Keratinocyte (primary cell): ENCODE measurements around the gene RHNO1. TPM values are rescaled to one million over a fixed set of nuclear protein-coding genes. Genes with fewer than 3 reads are reported as not detected.

Experiments
- DNase-seq: peaks from one replicate; pipeline ENCODE4 v3.0.0-alpha.2; 2011; ENCODE audit warnings: low read depth, missing footprints, low spot score
- FAIRE-seq: peaks from 2 replicates; lab custom pipeline; 2011; peaks lifted over from hg19 to GRCh38; lab: Jason Lieb, UNC
- H2AFZ ChIP-seq: 2 replicates; pipeline ENCODE4 v1.6.0; 2012; ENCODE audit warnings: low read length, control low read depth, inconsistent platforms; ENCODE audit not compliant: control insufficient read depth
- H3K27ac ChIP-seq: 2 replicates; pipeline ENCODE4 v1.5.1; 2011; ENCODE audit warnings: low read length; ENCODE audit not compliant: control insufficient read depth, insufficient read depth
- H3K27me3 ChIP-seq: 3 replicates; pipeline ENCODE4 v1.6.0; 2011; ENCODE audit warnings: low read length; ENCODE audit not compliant: control insufficient read depth, insufficient read depth; ENCODE audit errors: extremely low read depth
- H3K36me3 ChIP-seq, 2 experiments: 2 replicates in 1 of 2; 3 replicates in 1 of 2; pipeline ENCODE4 v1.5.1; 2011; ENCODE audit warnings: low read length in 2 of 2, mild to moderate bottlenecking in 1 of 2; ENCODE audit not compliant: control insufficient read depth in 2 of 2, insufficient read depth in 2 of 2; ENCODE audit errors: extremely low read depth in 1 of 2
- H3K4me1 ChIP-seq: 3 replicates; pipeline ENCODE4 v1.5.1; 2011; ENCODE audit warnings: low read length; ENCODE audit not compliant: control insufficient read depth, insufficient read depth; ENCODE audit errors: extremely low read depth
- H3K4me2 ChIP-seq: 3 replicates; pipeline ENCODE4 v1.6.0; 2011; ENCODE audit warnings: low read depth, low read length; ENCODE audit not compliant: control insufficient read depth, insufficient read depth; ENCODE audit errors: extremely low read depth
- H3K4me3 ChIP-seq, 3 experiments: fragments of 200-600 bp in 1 of 3; sonication (generic) in 1 of 3; 2 replicates in 2 of 3; 3 replicates in 1 of 3; pipeline ENCODE4 v1.5.1; 2011 to 2016; ENCODE audit warnings: low read length in 3 of 3, mild to moderate bottlenecking in 3 of 3, control low read depth in 2 of 3, inconsistent platforms in 1 of 3, low read depth in 1 of 3, mixed read lengths in 1 of 3, mixed run types in 1 of 3, moderate library complexity in 1 of 3; ENCODE audit not compliant: control insufficient read depth in 2 of 3, insufficient read depth in 2 of 3; ENCODE audit errors: extremely low read depth in 1 of 3
- H3K79me2 ChIP-seq: 2 replicates; pipeline ENCODE4 v1.6.0; 2012; ENCODE audit warnings: low read length; ENCODE audit not compliant: control insufficient read depth, insufficient read depth
- H3K9ac ChIP-seq: 3 replicates; pipeline ENCODE4 v1.6.0; 2011; ENCODE audit warnings: low read length; ENCODE audit not compliant: control insufficient read depth, insufficient read depth; ENCODE audit errors: extremely low read depth
- H3K9me1 ChIP-seq: 3 replicates; pipeline ENCODE4 v1.6.0; 2011; ENCODE audit warnings: low read length; ENCODE audit not compliant: control insufficient read depth, insufficient read depth; ENCODE audit errors: extremely low read depth
- H3K9me3 ChIP-seq: 2 replicates; pipeline ENCODE4 v1.5.1; 2012; ENCODE audit warnings: low read depth, low read length; ENCODE audit not compliant: control insufficient read depth
- H4K20me1 ChIP-seq: 3 replicates; pipeline ENCODE4 v1.6.0; 2011; ENCODE audit warnings: low read length; ENCODE audit not compliant: control insufficient read depth, insufficient read depth; ENCODE audit errors: extremely low read depth
- EZH2 ChIP-seq: IDR thresholded peaks from one replicate; pipeline ENCODE4 v1.6.1; 2012; ENCODE audit warnings: inconsistent platforms, mild to moderate bottlenecking, low read length, moderate library complexity
- dilution Hi-C: fragments of 300-500 bp; cut with MboI; formaldehyde crosslinking; loops from one replicate; pipeline ENCODE4 v1.7.0; 2020; ENCODE audit warnings: low sequenced_read_pairs; ENCODE audit not compliant: extremely low pct_ligation_motif_present
- polyA minus RNA-seq, 3 experiments: library from RNA; depleted of rRNA, polyadenylated mRNA; stranded (reverse); fragments of >200 nt; gene quantifications; 1 replicate in 1 of 3; 2 replicates in 1 of 3; 3 replicates in 1 of 3; pipeline ENCODE4 v1.2.3, GENCODE V29; 2011
- polyA plus RNA-seq, 5 experiments: library from polyadenylated mRNA; depleted of rRNA in 3 of 5; stranded (reverse) in 3 of 5; stranded (forward) in 1 of 5; unstranded in 1 of 5; fragments of >200 nt; gene quantifications; 1 replicate in 1 of 5; 2 replicates in 3 of 5; 3 replicates in 1 of 5; pipeline versions ENCODE4 v1.2.1 to v1.2.3, GENCODE V29; 2011 to 2012; ENCODE audit warnings: missing spikeins in 2 of 5, low read depth in 1 of 5, low replicate concordance in 1 of 5
- TF ChIP-seq, protein P1 (sequence below), 3 experiments: IDR thresholded peaks in 1 of 3; conservative IDR thresholded peaks in 1 of 3; optimal IDR thresholded peaks in 1 of 3; 2 replicates in 2 of 3; 3 replicates in 1 of 3; pipeline versions ENCODE3 to v1.5.1; 2011; ENCODE audit warnings: low read length in 3 of 3, mild to moderate bottlenecking in 3 of 3, moderate library complexity in 2 of 3, control low read depth in 1 of 3, inconsistent platforms in 1 of 3; ENCODE audit not compliant: insufficient read depth in 2 of 3; ENCODE audit errors: extremely low read depth in 1 of 3

The RHNO1 gene, protein sequence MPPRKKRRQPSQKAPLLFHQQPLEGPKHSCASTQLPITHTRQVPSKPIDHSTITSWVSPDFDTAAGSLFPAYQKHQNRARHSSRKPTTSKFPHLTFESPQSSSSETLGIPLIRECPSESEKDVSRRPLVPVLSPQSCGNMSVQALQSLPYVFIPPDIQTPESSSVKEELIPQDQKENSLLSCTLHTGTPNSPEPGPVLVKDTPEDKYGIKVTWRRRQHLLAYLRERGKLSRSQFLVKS
- 20.0 to 25.6 TPM (median 23.4 TPM) in 3 replicates for polyA plus RNA-seq
- polyA plus RNA-seq (2011; ENCODE audit: low read depth), result 1.6 TPM
- 16.4 and 22.1 TPM in 2 replicates for polyA plus RNA-seq (2011; cell fraction: cytosol; rRNA removed)
- 5.5 and 8.5 TPM in 2 replicates for polyA plus RNA-seq (2011; cell fraction: nucleus; rRNA removed)
- polyA plus RNA-seq (2012; ENCODE audit: low replicate concordance), result 8.8 and 13.3 TPM in 2 replicates
- polyA minus RNA-seq, result 8.3 to 11.8 TPM (median 11.1 TPM) in 3 replicates
- polyA minus RNA-seq (2011; cell fraction: cytosol; rRNA and poly(A)+ RNA removed), result 10.2 TPM
- 1.8 and 4.3 TPM in 2 replicates for polyA minus RNA-seq (2011; cell fraction: nucleus; rRNA and poly(A)+ RNA removed)

DNA sequence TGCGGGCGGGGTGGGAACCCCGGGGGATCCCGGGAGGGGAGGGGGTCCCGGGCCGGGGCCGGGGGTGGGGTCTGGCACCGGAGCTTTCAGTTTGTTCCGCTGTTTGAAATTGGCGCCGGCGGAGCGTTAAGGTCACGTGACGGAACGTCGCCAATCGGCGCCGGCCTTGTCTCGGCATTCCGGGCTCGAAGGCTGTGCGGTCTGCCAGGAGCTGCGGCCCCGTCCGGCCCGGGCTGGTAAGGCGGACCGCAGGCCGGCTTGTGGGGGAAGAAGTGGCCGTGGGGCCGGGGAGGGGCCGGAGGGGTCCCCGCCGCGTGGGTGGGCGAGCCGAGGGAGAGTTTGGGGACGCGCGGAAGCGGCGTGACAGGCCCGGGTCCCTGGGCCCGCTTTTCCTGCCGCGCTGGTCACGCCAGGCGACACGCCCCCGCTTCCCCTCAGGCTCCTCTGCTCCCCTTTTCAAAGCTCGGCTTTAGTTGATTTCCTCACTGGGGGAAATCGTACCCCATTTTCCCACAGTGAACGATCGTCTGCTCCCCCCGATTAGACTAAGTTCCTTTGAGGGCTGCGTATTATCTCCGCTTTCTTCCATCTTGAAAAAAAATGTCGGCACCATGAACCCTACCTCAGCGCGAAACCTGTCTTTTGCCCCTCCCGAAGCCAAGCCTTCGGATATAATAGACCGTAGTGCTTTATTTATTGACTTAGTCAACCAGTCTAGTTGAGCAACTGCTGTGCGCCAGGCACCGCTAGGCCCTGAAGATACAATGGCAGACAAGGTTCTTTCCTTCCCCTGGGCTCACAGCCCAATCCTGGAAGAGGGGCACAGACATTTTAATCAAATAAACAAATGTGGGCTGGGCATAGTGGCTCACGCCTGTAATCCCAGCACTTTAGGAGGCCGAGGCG lies at the start of gene RHNO1, which contains the start of gene FOXM1:
TSS of gene RHNO1 (plus strand) at position 177 of the 906 bp plus-strand sequence. CDS start 8,144 bp downstream, outside the sequence.
TSS of gene FOXM1 (minus strand) at position 128 of the 906 bp plus-strand sequence. CDS start 2,696 bp downstream, outside the sequence.
- FAIRE-seq (no peak), DNase-seq (no peak)
- Histone ChIP-seq H3K4me3 (peak within 1 kb of the TSS; percentile 78 to 96 (median 95)), H2AFZ (peak within 1 kb of the TSS; percentile 99), H3K79me2 (peaks cover 45% of the 10 kb centered on the region), H3K9me3 (no peaks in the 10 kb centered on the region), H3K9me1 (no peaks in the 10 kb centered on the region), H3K9ac (peak within 1 kb of the TSS; percentile 98), H3K27me3 (no peaks in the 10 kb centered on the region), H3K4me1 (peaks cover 14% of the 10 kb centered on the region), H3K27ac (peak within 1 kb of the TSS; percentile 94), H4K20me1 (no peaks in the 10 kb centered on the region), H3K4me2 (peak within 1 kb of the TSS; percentile 89), H3K36me3 (peaks cover 0 to 6% of the 10 kb centered on the region in 2 experiments)
- TF ChIP-seq EZH2, result no peak
- TF ChIP-seq, protein P1, sequence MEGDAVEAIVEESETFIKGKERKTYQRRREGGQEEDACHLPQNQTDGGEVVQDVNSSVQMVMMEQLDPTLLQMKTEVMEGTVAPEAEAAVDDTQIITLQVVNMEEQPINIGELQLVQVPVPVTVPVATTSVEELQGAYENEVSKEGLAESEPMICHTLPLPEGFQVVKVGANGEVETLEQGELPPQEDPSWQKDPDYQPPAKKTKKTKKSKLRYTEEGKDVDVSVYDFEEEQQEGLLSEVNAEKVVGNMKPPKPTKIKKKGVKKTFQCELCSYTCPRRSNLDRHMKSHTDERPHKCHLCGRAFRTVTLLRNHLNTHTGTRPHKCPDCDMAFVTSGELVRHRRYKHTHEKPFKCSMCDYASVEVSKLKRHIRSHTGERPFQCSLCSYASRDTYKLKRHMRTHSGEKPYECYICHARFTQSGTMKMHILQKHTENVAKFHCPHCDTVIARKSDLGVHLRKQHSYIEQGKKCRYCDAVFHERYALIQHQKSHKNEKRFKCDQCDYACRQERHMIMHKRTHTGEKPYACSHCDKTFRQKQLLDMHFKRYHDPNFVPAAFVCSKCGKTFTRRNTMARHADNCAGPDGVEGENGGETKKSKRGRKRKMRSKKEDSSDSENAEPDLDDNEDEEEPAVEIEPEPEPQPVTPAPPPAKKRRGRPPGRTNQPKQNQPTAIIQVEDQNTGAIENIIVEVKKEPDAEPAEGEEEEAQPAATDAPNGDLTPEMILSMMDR (optimal IDR thresholded peaks at IDR 0.05 in 1 of 3, IDR thresholded peaks at IDR 0.05 in 1 of 3, conservative IDR thresholded peaks at IDR 0.05 in 1 of 3; ENCODE audit: extremely low read depth in 1 of 3, insufficient read depth in 2 of 3, low read length in 3 of 3), result peak in 1 of 3 experiments; percentile 20
- dilution Hi-C loops, result no loop called here

DNA sequence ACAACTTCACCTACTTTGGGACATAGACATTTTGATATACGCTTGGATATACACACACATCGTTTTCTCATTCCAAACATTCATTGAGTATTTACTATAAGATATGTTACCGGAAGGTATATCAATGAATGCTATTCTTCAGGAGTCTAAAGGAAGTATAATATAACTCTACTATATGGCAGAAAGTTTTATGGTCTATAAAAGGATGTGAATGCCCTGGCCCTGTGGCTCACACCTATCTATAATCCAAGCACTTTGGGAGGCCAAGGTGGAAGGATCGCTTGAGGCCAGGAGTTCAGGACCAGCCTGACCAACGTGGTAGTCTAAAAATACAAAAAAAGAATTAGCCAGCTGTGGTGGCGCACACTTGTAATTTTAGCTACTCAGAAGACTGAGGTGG lies 47.7 kb upstream of the RHNO1 start:
- no peaks in the 10 kb centered on the region for H3K79me2 ChIP-seq
- peaks cover 5% of the 10 kb centered on the region for H3K4me1 ChIP-seq
- DNase-seq, result no peak
- H3K4me3 ChIP-seq, result no peak overlapping the region
- H3K27ac ChIP-seq, result no peak overlapping the region
- dilution Hi-C loops, result no loop called here
- TF ChIP-seq, protein P1 (optimal IDR thresholded peaks at IDR 0.05 in 1 of 3, IDR thresholded peaks at IDR 0.05 in 1 of 3, conservative IDR thresholded peaks at IDR 0.05 in 1 of 3; ENCODE audit: extremely low read depth in 1 of 3, insufficient read depth in 2 of 3, low read length in 3 of 3), result no peak
- no peak for TF ChIP-seq EZH2
- no peak overlapping the region for H3K9ac ChIP-seq
- H3K4me2 ChIP-seq, result no peak overlapping the region
- H3K36me3 ChIP-seq, result peaks cover 12 to 27% of the 10 kb centered on the region in 2 experiments
- no peaks in the 10 kb centered on the region for H3K9me3 ChIP-seq
- H4K20me1 ChIP-seq, result no peaks in the 10 kb centered on the region
- no peak overlapping the region for H2AFZ ChIP-seq
- FAIRE-seq, result no peak
- no peaks in the 10 kb centered on the region for H3K27me3 ChIP-seq
- no peaks in the 10 kb centered on the region for H3K9me1 ChIP-seq
